MCF 10A (cell line): Measurements from ENCODE around the gene DLG2. TPM values are rescaled to one million over a fixed set of nuclear protein-coding genes. Genes with fewer than 3 reads are reported as not detected.

Experiments
- BruUV-seq: library from RNA; stranded (reverse); fragments of 400-500 nt; replicated peaks from 2 replicates; lab custom pipeline; 2021; lab: Mats Ljungman, UMichigan
- CTCF ChIA-PET: fragments of 300-600 bp; sonication (Branson Sonifier 250); formaldehyde crosslinking; extraction: SDS; loops from one replicate; lab custom pipeline; 2021; ENCODE audit warnings: antibody characterized with exemption, inconsistent platforms; lab: Yijun Ruan, JAX
- POLR2A ChIA-PET: fragments of 300-600, 350-650 bp; sonication (Branson Sonifier 250); formaldehyde crosslinking; extraction: SDS; loops from one replicate; lab custom pipeline; 2020; ENCODE audit warnings: antibody characterized with exemption, inconsistent platforms; lab: Yijun Ruan, JAX
- DNase-seq: peaks from one replicate; pipeline ENCODE4 v3.0.0-alpha.2; 2018; ENCODE audit not compliant: unreplicated experiment
- H3K27ac Mint-ChIP-seq: one replicate; pipeline ENCODE4 v1.8.0; 2022; ENCODE audit warnings: mild to moderate bottlenecking, low read depth, mixed read lengths; ENCODE audit not compliant: unreplicated experiment
- H3K27me3 Mint-ChIP-seq: one replicate; pipeline ENCODE4 v1.8.0; 2022; ENCODE audit warnings: mixed read lengths; ENCODE audit not compliant: insufficient read depth, unreplicated experiment
- H3K36me3 Mint-ChIP-seq: one replicate; pipeline ENCODE4 v1.8.0; 2022; ENCODE audit warnings: mild to moderate bottlenecking, moderate library complexity, mixed read lengths; ENCODE audit not compliant: insufficient read depth, unreplicated experiment
- H3K4me1 Mint-ChIP-seq: one replicate; pipeline ENCODE4 v1.8.0; 2022; ENCODE audit warnings: mixed read lengths; ENCODE audit not compliant: insufficient read depth, unreplicated experiment
- H3K4me3 Mint-ChIP-seq: one replicate; pipeline ENCODE4 v1.8.0; 2022; ENCODE audit warnings: mild to moderate bottlenecking, moderate library complexity, mixed read lengths; ENCODE audit not compliant: unreplicated experiment
- H3K9me3 Mint-ChIP-seq: one replicate; pipeline ENCODE4 v1.8.0; 2022; ENCODE audit warnings: mixed read lengths; ENCODE audit not compliant: unreplicated experiment
- CTCF ChIP-seq: fragments of 200-600 bp; IDR thresholded peaks from one replicate; pipeline ENCODE4 v1.8.0; 2022; ENCODE audit warnings: antibody characterized with exemption, mild to moderate bottlenecking; ENCODE audit not compliant: unreplicated experiment
- intact Hi-C: fragments of 100-400 bp; cut with micrococcal nuclease; formaldehyde crosslinking; loops from 2 replicates; pipeline ENCODE4 v1.14.1; 2022
- total RNA-seq: library from RNA; stranded (reverse); gene quantifications from 2 replicates; pipeline ENCODE4 v1.2.3, GENCODE V29; 2022

Gene DLG2
- total RNA-seq, 1 experiment from 2014 or later, result 0.26 TPM

GRCh38 chr11:83528877-83529276, 2098.3 kb downstream of the DLG2 start:
- CTCF ChIA-PET, result no interaction called here
- Mint-ChIP-seq H3K4me1 (no peaks in the 10 kb centered on the region), H3K4me3 (no peak overlapping the region), H3K27me3 (peaks cover 53% of the 10 kb centered on the region), H3K27ac (no peak overlapping the region), H3K36me3 (no peaks in the 10 kb centered on the region), H3K9me3 (no peaks in the 10 kb centered on the region)
- TF ChIP-seq CTCF, result no peak
- no peak for DNase-seq
- POLR2A ChIA-PET, result no interaction called here
- BruUV-seq, result no TSS peak
- intact Hi-C loops, result loop anchor here (10.0 kb wide), 1 partner anchor 234 kb away; no protein-coding TSS in a partner anchor

- POLR2A ChIA-PET, result no interaction called here
- H3K36me3 Mint-ChIP-seq, result no peaks in the 10 kb centered on the region
These were observed 2098.9 kb downstream of the DLG2 start for GRCh38 chr11:83528225-83528624.

GRCh38 chr11:83523676-83524075, 2103.5 kb downstream of the DLG2 start:
- Mint-ChIP-seq H3K4me3 (no peak overlapping the region), H3K27me3 (peaks cover 24% of the 10 kb centered on the region), H3K4me1 (no peaks in the 10 kb centered on the region), H3K9me3 (no peaks in the 10 kb centered on the region), H3K27ac (no peak overlapping the region), H3K36me3 (no peaks in the 10 kb centered on the region)
- intact Hi-C loops, result loop anchor here (10.0 kb wide), 1 partner anchor 229 kb away; no protein-coding TSS in a partner anchor
- no peak for DNase-seq
- TF ChIP-seq CTCF, result no peak
- ChIA-PET CTCF (interaction anchor here (1.1 to 2.7 kb wide), 4 partner anchors 12 to 292 kb away, joined by 4 to 11 read pairs (median 4); no protein-coding TSS in a partner anchor), POLR2A (no interaction called here)
- BruUV-seq, result no TSS peak

More at GRCh38 chr11:83528225-83528624, 2098.9 kb downstream of the DLG2 start:
- Mint-ChIP-seq H3K4me3 (no peak overlapping the region), H3K9me3 (no peaks in the 10 kb centered on the region), H3K4me1 (no peaks in the 10 kb centered on the region), H3K27ac (no peak overlapping the region), H3K27me3 (peaks cover 46% of the 10 kb centered on the region)
- DNase-seq, result no peak
- no peak for TF ChIP-seq CTCF
- BruUV-seq, result no TSS peak
- intact Hi-C loops, result loop anchor here (10.0 kb wide), 1 partner anchor 233 kb away; no protein-coding TSS in a partner anchor
- CTCF ChIA-PET, result no interaction called here

GRCh38 chr11:83522911-83523310, 2104.2 kb downstream of the DLG2 start:
- Mint-ChIP-seq H3K4me1 (no peaks in the 10 kb centered on the region), H3K9me3 (no peaks in the 10 kb centered on the region), H3K27ac (no peak overlapping the region), H3K27me3 (peaks cover 20% of the 10 kb centered on the region), H3K4me3 (no peak overlapping the region), H3K36me3 (no peaks in the 10 kb centered on the region)
- DNase-seq, result no peak
- no peak for TF ChIP-seq CTCF
- no TSS peak for BruUV-seq
- intact Hi-C loops, result loop anchor here (10.0 kb wide), 1 partner anchor 228 kb away; no protein-coding TSS in a partner anchor
- ChIA-PET POLR2A (no interaction called here), CTCF (interaction anchor here (0.5 to 2.7 kb wide), 10 partner anchors 13 to 1880 kb away, joined by 3 to 11 read pairs (median 5); no protein-coding TSS in a partner anchor)
